CD4-positive, alpha-beta T cell (primary cell): ENCODE results near the gene CARD19. TPM values are rescaled to one million over a fixed set of nuclear protein-coding genes. Genes with fewer than 3 reads are reported as not detected.

Experiments
- ATAC-seq: fragments of 200-7000 bp; cut with Tn5 transposase; one replicate; pipeline ENCODE4 v1.10.0; 2022; ENCODE audit warnings: mild to moderate bottlenecking; ENCODE audit not compliant: poor library complexity
- CTCF ChIA-PET: fragments of 350-600 bp; sonication (Branson Sonifier 250); formaldehyde crosslinking; loops from one replicate; lab custom pipeline; 2021; ENCODE audit warnings: antibody characterized with exemption, inconsistent platforms; lab: Charles Lee
- POLR2A ChIA-PET: fragments of 350-600 bp; sonication (Branson Sonifier 250); formaldehyde crosslinking; loops from one replicate; lab custom pipeline; 2021; ENCODE audit warnings: antibody characterized with exemption, inconsistent platforms; lab: Charles Lee
- DNase-seq, 14 experiments: peaks; one replicate each; pipeline ENCODE4 v3.0.0-alpha.2; 2013 to 2020; ENCODE audit warnings: mixed read lengths in 2 of 14
- H3K27ac ChIP-seq, 2 donors: one replicate each; pipeline versions ENCODE4 v1.5.1 to v1.7.0; 2013; ENCODE audit warnings: low read length in 2 of 2, low read depth in 1 of 2, mild to moderate bottlenecking in 1 of 2
- H3K27me3 ChIP-seq, 2 experiments: 1 replicate in 1 of 2; 2 replicates in 1 of 2; pipeline versions ENCODE4 v1.6.1 to v1.7.0; 2013; ENCODE audit warnings: low read length in 2 of 2, control low read depth in 1 of 2, mild to moderate bottlenecking in 1 of 2, moderate library complexity in 1 of 2; ENCODE audit not compliant: insufficient read depth in 2 of 2, control insufficient read depth in 1 of 2
- H3K36me3 ChIP-seq: one replicate; pipeline ENCODE4 v1.6.1; 2013; ENCODE audit warnings: low read length, control low read depth; ENCODE audit not compliant: insufficient read depth
- H3K4me1 ChIP-seq: one replicate; pipeline ENCODE4 v1.6.1; 2013; ENCODE audit warnings: low read length, control low read depth; ENCODE audit not compliant: insufficient read depth
- H3K4me3 ChIP-seq: one replicate; pipeline ENCODE4 v1.5.1; 2013; ENCODE audit warnings: mild to moderate bottlenecking, low read length, moderate library complexity
- H3K9me3 ChIP-seq, 2 experiments: 1 replicate in 1 of 2; 2 replicates in 1 of 2; pipeline versions ENCODE4 v1.6.1 to v1.7.0; 2013; ENCODE audit warnings: low read length in 2 of 2, mild to moderate bottlenecking in 2 of 2, control low read depth in 1 of 2, moderate library complexity in 1 of 2; ENCODE audit not compliant: control insufficient read depth in 1 of 2, insufficient read depth in 1 of 2
- H3K27ac Mint-ChIP-seq: one replicate; pipeline ENCODE4 v1.8.0; 2020; ENCODE audit warnings: mixed read lengths
- H3K27me3 Mint-ChIP-seq: one replicate; pipeline ENCODE4 v1.8.0; 2021; ENCODE audit warnings: mixed read lengths
- H3K36me3 Mint-ChIP-seq: one replicate; pipeline ENCODE4 v1.8.0; 2021; ENCODE audit warnings: low read depth, mixed read lengths
- H3K4me1 Mint-ChIP-seq: one replicate; pipeline ENCODE4 v1.8.0; 2021; ENCODE audit warnings: low read depth, mixed read lengths
- H3K4me3 Mint-ChIP-seq: one replicate; pipeline ENCODE4 v1.8.0; 2020; ENCODE audit warnings: mild to moderate bottlenecking, mixed read lengths
- H3K9me3 Mint-ChIP-seq: one replicate; pipeline ENCODE4 v1.8.0; 2020; ENCODE audit warnings: mixed read lengths
- CTCF ChIP-seq: fragments of 200-600 bp; IDR thresholded peaks from one replicate; pipeline ENCODE4 v1.8.0; 2022; ENCODE audit warnings: antibody characterized with exemption, mild to moderate bottlenecking
- intact Hi-C, 2 experiments: fragments of 100-400 bp; cut with DNase I in 1 of 2; cut with micrococcal nuclease in 1 of 2; formaldehyde crosslinking; loops; one replicate each; pipeline versions ENCODE4 v1.15.1 to v1.9.0; 2023 to 2025; cut with DNase I, micrococcal nuclease
- total RNA-seq, 174 experiments: library from RNA in 2 of 174; stranded (reverse) in 2 of 174; gene quantifications; one replicate each; pipeline ENCODE4 v1.2.3 and lab custom pipeline; 2021 to 2026

The CARD19 gene
- total RNA-seq, 2 experiments from 2014 or later: 38.8 to 39.2 TPM

- peaks cover 48% of the 10 kb centered on the region for H3K4me1 ChIP-seq
- Mint-ChIP-seq H3K36me3 (peaks cover 20% of the 10 kb centered on the region), H3K4me1 (peaks cover 15% of the 10 kb centered on the region), H3K27me3 (no peaks in the 10 kb centered on the region), H3K27ac (peak overlapping the region; percentile 42), H3K4me3 (no peak overlapping the region), H3K9me3 (no peaks in the 10 kb centered on the region)
- ATAC-seq (no peak), DNase-seq (peak in 2 of 14 experiments; percentile 2 to 3)
- no peaks in the 10 kb centered on the region for H3K9me3 ChIP-seq
- H3K4me3 ChIP-seq: no peak overlapping the region
- peaks cover 43% of the 10 kb centered on the region for H3K36me3 ChIP-seq
- no peak overlapping the region for H3K27ac ChIP-seq
- no peaks in the 10 kb centered on the region for H3K27me3 ChIP-seq
- ChIA-PET POLR2A (no interaction called here), CTCF (no interaction called here)
- no peak for TF ChIP-seq CTCF
- intact Hi-C loops: no loop called here
Observed at GRCh38 chr9:93114169-93114983, 18.4 kb downstream of the CARD19 start.

DNA sequence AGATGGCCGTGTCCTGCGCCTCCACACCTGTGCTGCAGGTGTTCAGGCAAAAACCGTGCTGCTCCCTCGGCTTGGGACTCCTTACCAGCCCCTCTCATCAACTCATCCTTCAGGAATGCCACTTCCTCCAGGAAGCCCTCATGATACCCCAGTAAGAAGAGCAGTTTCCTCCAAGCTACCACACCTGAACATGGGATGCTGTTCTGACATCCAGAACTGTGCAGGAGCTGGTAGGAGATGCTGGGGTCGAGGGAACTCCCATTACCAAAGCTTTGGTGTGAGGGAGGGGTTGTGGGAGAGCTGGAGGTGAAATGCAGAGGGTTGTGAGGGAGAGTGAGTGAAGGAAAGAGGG, 18.9 kb downstream of the CARD19 start:
- Mint-ChIP-seq H3K9me3 (no peaks in the 10 kb centered on the region), H3K36me3 (peaks cover 21% of the 10 kb centered on the region), H3K4me1 (peaks cover 18% of the 10 kb centered on the region), H3K27ac (peak overlapping the region; percentile 42), H3K27me3 (no peaks in the 10 kb centered on the region), H3K4me3 (no peak overlapping the region)
- Histone ChIP-seq H3K27me3 (no peaks in the 10 kb centered on the region), H3K4me1 (peaks cover 52% of the 10 kb centered on the region), H3K27ac (no peak overlapping the region), H3K36me3 (peaks cover 39% of the 10 kb centered on the region), H3K9me3 (no peaks in the 10 kb centered on the region), H3K4me3 (no peak overlapping the region)
- intact Hi-C loops: no loop called here
- DNase-seq (no peak), ATAC-seq (no peak)
- no peak for TF ChIP-seq CTCF
- ChIA-PET POLR2A (no interaction called here), CTCF (no interaction called here)

- no peak overlapping the region for H3K4me3 ChIP-seq
- H3K4me1 ChIP-seq: peaks cover 54% of the 10 kb centered on the region
- no peaks in the 10 kb centered on the region for H3K9me3 ChIP-seq
- H3K9me3 Mint-ChIP-seq: no peaks in the 10 kb centered on the region
- intact Hi-C loops: no loop called here
- no peak overlapping the region for H3K27ac ChIP-seq
- H3K36me3 Mint-ChIP-seq: peaks cover 22% of the 10 kb centered on the region
- no peak for TF ChIP-seq CTCF
- ATAC-seq (no peak), DNase-seq (peak in 4 of 14 experiments; percentile 2 to 62 (median 24))
- no peak overlapping the region for H3K27ac Mint-ChIP-seq
- H3K27me3 Mint-ChIP-seq: no peaks in the 10 kb centered on the region
- CTCF ChIA-PET: no interaction called here
- no peaks in the 10 kb centered on the region for H3K27me3 ChIP-seq
- peaks cover 35% of the 10 kb centered on the region for H3K36me3 ChIP-seq
- POLR2A ChIA-PET: no interaction called here
- no peak overlapping the region for H3K4me3 Mint-ChIP-seq
- H3K4me1 Mint-ChIP-seq: peaks cover 25% of the 10 kb centered on the region
Observed at GRCh38 chr9:93115486-93116071, 19.6 kb downstream of the CARD19 start.
